PC-9 (cell line): ENCODE data around the gene ZNF467.

Experiments used
- CTCF ChIP-seq: fragments of 200-600 bp; sonication (generic); conservative IDR thresholded peaks from 2 replicates; pipeline ENCODE4 v1.6.1; 2017; ENCODE audit warnings: mixed run types, antibody characterized with exemption, mild to moderate bottlenecking, moderate library complexity
- EZH2 ChIP-seq: fragments of 200-600 bp; sonication (generic); IDR thresholded peaks from 2 replicates; pipeline ENCODE4 v1.8.0; 2017; ENCODE audit warnings: antibody characterized with exemption, low read depth

- TF ChIP-seq CTCF (no peak), EZH2 (no peak)
Measured at GRCh38 chr7:149727053-149727898, 46.1 kb downstream of the ZNF467 start.
